Spleen (tissue), 7 donors: ENCODE measurements around the gene KDM2B.

Experiments
- POLR2AphosphoS5 ChIP-seq, 3 donors: sonication (generic); formaldehyde crosslinking; IDR thresholded peaks; one replicate each; pipeline ENCODE4 v1.5.1; 2017; ENCODE audit warnings: antibody characterized with exemption in 3 of 3
- TF ChIP-seq, protein P1 (sequence below), 11 experiments: fragments of 200-600 bp in 7 of 11; fragments of 450-650 bp in 4 of 11; sonication (generic) in 4 of 11; IDR thresholded peaks in 8 of 11; conservative IDR thresholded peaks in 3 of 11; 1 replicate in 7 of 11; 2 replicates in 4 of 11; pipeline versions ENCODE4 v1.4.0 to v1.8.0; 2016 to 2021; ENCODE audit warnings: antibody characterized with exemption in 11 of 11, inconsistent platforms in 4 of 11, mild to moderate bottlenecking in 1 of 11
- donor health status: DM: no; HTN: no; CAD: no; lungs with moderate emphysema.
- donor health status: DM: no; HTN: no; CAD: no.
- donor health status: DM: no; HTN: no; CAD: no.

DNA sequence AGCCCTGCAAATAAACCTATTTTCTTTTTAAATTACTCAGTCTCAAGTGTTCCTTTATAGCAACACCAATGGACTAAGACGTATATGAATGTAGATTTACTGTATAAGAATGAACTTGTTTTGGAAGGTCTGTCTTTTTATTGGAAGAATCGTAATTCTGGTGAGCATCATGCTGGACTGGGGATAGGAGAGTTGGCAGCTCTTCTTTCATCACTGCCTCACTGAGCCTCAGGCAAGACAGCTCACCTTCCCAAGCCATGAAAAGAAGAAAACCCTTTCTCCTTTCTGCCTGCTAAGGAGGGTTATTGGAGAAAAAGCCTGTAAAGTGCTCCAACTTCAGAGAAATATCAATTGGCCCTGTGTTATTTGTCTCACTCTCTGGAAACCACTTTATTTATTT, 190.0 kb downstream of the KDM2B start:
- TF ChIP-seq, protein P1, sequence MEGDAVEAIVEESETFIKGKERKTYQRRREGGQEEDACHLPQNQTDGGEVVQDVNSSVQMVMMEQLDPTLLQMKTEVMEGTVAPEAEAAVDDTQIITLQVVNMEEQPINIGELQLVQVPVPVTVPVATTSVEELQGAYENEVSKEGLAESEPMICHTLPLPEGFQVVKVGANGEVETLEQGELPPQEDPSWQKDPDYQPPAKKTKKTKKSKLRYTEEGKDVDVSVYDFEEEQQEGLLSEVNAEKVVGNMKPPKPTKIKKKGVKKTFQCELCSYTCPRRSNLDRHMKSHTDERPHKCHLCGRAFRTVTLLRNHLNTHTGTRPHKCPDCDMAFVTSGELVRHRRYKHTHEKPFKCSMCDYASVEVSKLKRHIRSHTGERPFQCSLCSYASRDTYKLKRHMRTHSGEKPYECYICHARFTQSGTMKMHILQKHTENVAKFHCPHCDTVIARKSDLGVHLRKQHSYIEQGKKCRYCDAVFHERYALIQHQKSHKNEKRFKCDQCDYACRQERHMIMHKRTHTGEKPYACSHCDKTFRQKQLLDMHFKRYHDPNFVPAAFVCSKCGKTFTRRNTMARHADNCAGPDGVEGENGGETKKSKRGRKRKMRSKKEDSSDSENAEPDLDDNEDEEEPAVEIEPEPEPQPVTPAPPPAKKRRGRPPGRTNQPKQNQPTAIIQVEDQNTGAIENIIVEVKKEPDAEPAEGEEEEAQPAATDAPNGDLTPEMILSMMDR (IDR thresholded peaks at IDR 0.05 in 8 of 11, conservative IDR thresholded peaks at IDR 0.05 in 3 of 11): no peak
- TF ChIP-seq POLR2AphosphoS5 (IDR thresholded peaks at IDR 0.05): no peak
